Measurements from ENCODE around the gene CASKIN2. TPM values are rescaled to one million over a fixed set of nuclear protein-coding genes. Genes with fewer than 3 reads are reported as not detected.

CASKIN2 gene
- total and polyA plus RNA-seq, 3 donors from 2014 or later: 15.6 to 22.6 (median 16.9) TPM

GRCh38 chr17:75563063-75563758 lies 47.9 kb upstream of the CASKIN2 start:
- Histone ChIP-seq H3K36me3 (ENCODE audit: low read depth, missing control alignments) (no peaks in the 10 kb centered on the region), H3K9me3 (no peaks in the 10 kb centered on the region), H3K4me1 (peaks cover 4% of the 10 kb centered on the region), H3K27me3 (no peaks in the 10 kb centered on the region), H3K4me3 (no peak overlapping the region), H3K27ac (no peak overlapping the region)
- intact Hi-C loops (cut with DNase I; ENCODE audit: low total_unique reads): no loop called here
- WGBS, 2 donors: 89 to 95% methylated on average over 20 to 28 of the region's 28 CpGs
- TF ChIP-seq CTCF (IDR thresholded peaks at IDR 0.05): no peak
- TF ChIP-seq POLR2A (IDR thresholded peaks at IDR 0.05): no peak
- DNase-seq: no peak

GRCh38 chr17:75561927-75562603 lies 46.7 kb upstream of the CASKIN2 start:
- Histone ChIP-seq H3K27me3 (no peaks in the 10 kb centered on the region), H3K36me3 (ENCODE audit: low read depth, missing control alignments) (no peaks in the 10 kb centered on the region), H3K4me1 (peaks cover 10% of the 10 kb centered on the region), H3K4me3 (no peak overlapping the region), H3K9me3 (no peaks in the 10 kb centered on the region), H3K27ac (no peak overlapping the region)
- intact Hi-C loops (cut with DNase I; ENCODE audit: low total_unique reads): no loop called here
- TF ChIP-seq CTCF (IDR thresholded peaks at IDR 0.05) (no peak), POLR2A (IDR thresholded peaks at IDR 0.05) (no peak)
- DNase-seq: no peak
- 61 to 76% methylated on average over 5 of the region's 5 CpGs for WGBS, 2 donors

- intact Hi-C loops (cut with DNase I; ENCODE audit: low total_unique reads): no loop called here
- Histone ChIP-seq H3K36me3 (ENCODE audit: low read depth, missing control alignments) (no peaks in the 10 kb centered on the region), H3K9me3 (no peaks in the 10 kb centered on the region), H3K27ac (no peak overlapping the region), H3K4me1 (peaks cover 10% of the 10 kb centered on the region), H3K27me3 (no peaks in the 10 kb centered on the region), H3K4me3 (no peak overlapping the region)
- TF ChIP-seq POLR2A (IDR thresholded peaks at IDR 0.05) (no peak), CTCF (IDR thresholded peaks at IDR 0.05) (no peak)
- no peak for DNase-seq
- WGBS, 2 donors: 84 to 89% methylated on average over 8 to 9 of the region's 9 CpGs
Observed at GRCh38 chr17:75559958-75560533, 44.7 kb upstream of the CASKIN2 start.

- no peak overlapping the region for H3K4me3 ChIP-seq
Observed at GRCh38 chr17:75558666-75559530, 43.6 kb upstream of the CASKIN2 start.

More at GRCh38 chr17:75558666-75559530, 43.6 kb upstream of the CASKIN2 start:
- TF ChIP-seq POLR2A (IDR thresholded peaks at IDR 0.05) (no peak), CTCF (IDR thresholded peaks at IDR 0.05) (no peak)
- Histone ChIP-seq H3K4me1 (peaks cover 10% of the 10 kb centered on the region), H3K27ac (no peak overlapping the region), H3K36me3 (ENCODE audit: low read depth, missing control alignments) (no peaks in the 10 kb centered on the region), H3K9me3 (no peaks in the 10 kb centered on the region), H3K27me3 (no peaks in the 10 kb centered on the region)
- intact Hi-C loops (cut with DNase I; ENCODE audit: low total_unique reads): no loop called here
- WGBS, 2 donors: 88 to 91% methylated on average over 34 to 36 of the region's 38 CpGs
- DNase-seq: no peak
